Endodermal cell (in vitro differentiated cells): ENCODE data around the gene HLX. TPM values are rescaled to one million over a fixed set of nuclear protein-coding genes. Genes with fewer than 3 reads are reported as not detected.

Experiments
- DNase-seq: peaks from one replicate; pipeline ENCODE4 v3.0.0-alpha.2; 2017
- H3K27ac ChIP-seq: 2 replicates; pipeline ENCODE4 v1.5.1; 2013; ENCODE audit warnings: mild to moderate bottlenecking, low read depth, low read length, moderate library complexity
- H3K27me3 ChIP-seq: 2 replicates; pipeline ENCODE4 v1.6.1; 2013; ENCODE audit warnings: mild to moderate bottlenecking, low read length, moderate library complexity; ENCODE audit not compliant: insufficient read depth, control insufficient read depth, poor library complexity, severe bottlenecking
- H3K36me3 ChIP-seq: 2 replicates; pipeline ENCODE4 v1.7.0; 2013; ENCODE audit warnings: mild to moderate bottlenecking, low read length, moderate library complexity; ENCODE audit not compliant: control insufficient read depth, insufficient read depth
- H3K4me1 ChIP-seq: one replicate; pipeline ENCODE4 v1.7.0; 2013; ENCODE audit warnings: low read length; ENCODE audit not compliant: control insufficient read depth, insufficient read depth
- H3K4me3 ChIP-seq: 2 replicates; pipeline ENCODE4 v1.5.1; 2013; ENCODE audit warnings: mild to moderate bottlenecking, low read length, moderate library complexity
- H3K9ac ChIP-seq: 2 replicates; pipeline ENCODE4 v1.6.1; 2013; ENCODE audit warnings: mild to moderate bottlenecking, low read length, moderate library complexity; ENCODE audit not compliant: poor library complexity, severe bottlenecking; ENCODE audit errors: extremely low read depth
- H3K9me3 ChIP-seq: 2 replicates; pipeline ENCODE4 v1.6.1; 2013; ENCODE audit warnings: mild to moderate bottlenecking, low read length, moderate library complexity; ENCODE audit not compliant: control insufficient read depth
- H3K27ac Mint-ChIP-seq: 2 replicates; pipeline ENCODE4 v1.8.0; 2020; ENCODE audit warnings: mixed read lengths
- H3K27me3 Mint-ChIP-seq: 2 replicates; pipeline ENCODE4 v1.8.0; 2021; ENCODE audit warnings: mild to moderate bottlenecking, mixed read lengths; ENCODE audit not compliant: insufficient read depth
- H3K36me3 Mint-ChIP-seq: 2 replicates; pipeline ENCODE4 v1.8.0; 2020; ENCODE audit warnings: low read depth, mixed read lengths
- H3K4me1 Mint-ChIP-seq: 2 replicates; pipeline ENCODE4 v1.8.0; 2020; ENCODE audit warnings: mixed read lengths
- H3K4me3 Mint-ChIP-seq: 2 replicates; pipeline ENCODE4 v1.8.0; 2020; ENCODE audit warnings: mild to moderate bottlenecking, moderate library complexity, mixed read lengths
- H3K9me3 Mint-ChIP-seq: 2 replicates; pipeline ENCODE4 v1.8.0; 2020; ENCODE audit warnings: mild to moderate bottlenecking, mixed read lengths
- WGBS, 2 experiments: methylation state at CpG; one replicate each; pipeline versions ENCODE4 v1.1.5 to v1.1.7; 2013; ENCODE audit warnings: missing lambda C conversion rate in 2 of 2, mixed read lengths in 1 of 2; ENCODE audit not compliant: insufficient coverage in 1 of 2, insufficient read length in 1 of 2; 5-methylcytosine and 5-hydroxymethylcytosine counted together
- total RNA-seq, 2 donors: library from RNA; stranded (reverse); fragmentation: NEBNext Ultra II Directional in 1 of 2; extraction: Animal tissue kit (Norgen Biotek cat#: 25700) in 1 of 2; gene quantifications; 2 replicates in 1 of 2; 3 replicates in 1 of 2; pipeline ENCODE4 v1.2.1, GENCODE V29; 2021
- TF ChIP-seq, protein P1 (sequence below): fragments of 200-600 bp; sonication (generic); conservative IDR thresholded peaks from 2 replicates; pipeline ENCODE4 v1.5.0; 2021; ENCODE audit warnings: antibody characterized with exemption, mild to moderate bottlenecking

HLX gene
- total RNA-seq, 2 donors from 2014 or later, result 2.9 to 5.0 TPM

GRCh38 chr1:220876511-220877376, 2.5 kb upstream of the HLX start:
- Mint-ChIP-seq H3K4me3 (peak overlapping the region; percentile 59), H3K4me1 (peaks cover 42% of the 10 kb centered on the region), H3K9me3 (no peaks in the 10 kb centered on the region), H3K27me3 (peaks cover 82% of the 10 kb centered on the region), H3K27ac (no peak overlapping the region), H3K36me3 (no peaks in the 10 kb centered on the region)
- no peak overlapping the region for H3K27ac ChIP-seq
- H3K9me3 ChIP-seq, result no peaks in the 10 kb centered on the region
- TF ChIP-seq, protein P1, sequence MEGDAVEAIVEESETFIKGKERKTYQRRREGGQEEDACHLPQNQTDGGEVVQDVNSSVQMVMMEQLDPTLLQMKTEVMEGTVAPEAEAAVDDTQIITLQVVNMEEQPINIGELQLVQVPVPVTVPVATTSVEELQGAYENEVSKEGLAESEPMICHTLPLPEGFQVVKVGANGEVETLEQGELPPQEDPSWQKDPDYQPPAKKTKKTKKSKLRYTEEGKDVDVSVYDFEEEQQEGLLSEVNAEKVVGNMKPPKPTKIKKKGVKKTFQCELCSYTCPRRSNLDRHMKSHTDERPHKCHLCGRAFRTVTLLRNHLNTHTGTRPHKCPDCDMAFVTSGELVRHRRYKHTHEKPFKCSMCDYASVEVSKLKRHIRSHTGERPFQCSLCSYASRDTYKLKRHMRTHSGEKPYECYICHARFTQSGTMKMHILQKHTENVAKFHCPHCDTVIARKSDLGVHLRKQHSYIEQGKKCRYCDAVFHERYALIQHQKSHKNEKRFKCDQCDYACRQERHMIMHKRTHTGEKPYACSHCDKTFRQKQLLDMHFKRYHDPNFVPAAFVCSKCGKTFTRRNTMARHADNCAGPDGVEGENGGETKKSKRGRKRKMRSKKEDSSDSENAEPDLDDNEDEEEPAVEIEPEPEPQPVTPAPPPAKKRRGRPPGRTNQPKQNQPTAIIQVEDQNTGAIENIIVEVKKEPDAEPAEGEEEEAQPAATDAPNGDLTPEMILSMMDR, result peak; percentile 31
- H3K27me3 ChIP-seq, result peaks cover 73% of the 10 kb centered on the region
- H3K9ac ChIP-seq, result no peak overlapping the region
- peak overlapping the region; percentile 81 for H3K4me3 ChIP-seq
- peaks cover 5% of the 10 kb centered on the region for H3K4me1 ChIP-seq
- peak; percentile 87 for DNase-seq
- no peaks in the 10 kb centered on the region for H3K36me3 ChIP-seq
- 8 to 14% methylated on average over 11 to 54 of the region's 54 CpGs for WGBS, 2 experiments

DNA sequence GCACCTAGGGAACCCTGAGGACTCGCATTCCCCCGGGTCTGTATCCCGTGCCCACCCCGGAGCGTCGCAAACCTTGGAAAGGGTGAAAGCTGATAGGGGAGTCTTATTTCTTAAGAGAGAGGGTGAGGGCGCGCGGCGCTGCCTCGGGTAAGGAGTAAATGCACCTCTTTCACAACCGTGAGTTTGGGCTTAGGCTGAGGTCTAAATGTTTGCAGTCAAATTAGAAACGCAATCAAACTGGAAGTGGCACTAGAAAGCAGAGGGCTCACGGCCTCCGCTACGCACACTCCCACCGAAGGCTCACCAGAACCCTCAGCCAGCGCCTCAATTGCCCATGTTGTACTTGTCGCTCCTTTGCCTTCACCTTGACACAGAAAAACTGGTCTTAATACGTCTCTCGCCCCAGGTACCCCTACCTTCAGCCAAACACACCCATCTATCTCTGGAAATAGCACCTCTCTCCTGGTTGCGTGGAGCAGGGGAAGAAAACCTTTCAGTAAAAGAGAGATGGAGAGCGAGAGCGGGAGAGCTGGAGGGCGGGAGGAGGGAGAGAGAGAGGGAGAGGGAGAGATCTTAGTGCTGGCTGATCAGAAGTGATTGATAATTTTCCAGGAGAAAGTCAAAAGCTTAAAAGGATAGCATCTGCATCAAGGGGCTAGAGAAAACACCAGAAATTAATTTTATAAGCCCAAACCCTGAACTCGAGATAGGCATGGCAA, 1.7 kb upstream of the HLX start:
- H3K36me3 Mint-ChIP-seq, result no peaks in the 10 kb centered on the region

More for the DNA sequence above, 1.7 kb upstream of the HLX start:
- H3K9me3 ChIP-seq, result no peaks in the 10 kb centered on the region
- Mint-ChIP-seq H3K27ac (no peak overlapping the region), H3K4me1 (peaks cover 49% of the 10 kb centered on the region), H3K9me3 (no peaks in the 10 kb centered on the region), H3K27me3 (peaks cover 90% of the 10 kb centered on the region), H3K4me3 (peak overlapping the region; percentile 59)
- TF ChIP-seq, protein P1, result peak; percentile 13
- H3K27me3 ChIP-seq, result peaks cover 81% of the 10 kb centered on the region
- H3K9ac ChIP-seq, result no peak overlapping the region
- no peak overlapping the region for H3K27ac ChIP-seq
- H3K36me3 ChIP-seq, result no peaks in the 10 kb centered on the region
- 4 to 8% methylated on average over 11 to 26 of the region's 26 CpGs for WGBS, 2 experiments
- H3K4me1 ChIP-seq, result peaks cover 5% of the 10 kb centered on the region
- peak overlapping the region; percentile 81 for H3K4me3 ChIP-seq
- DNase-seq, result no peak
